Liver (tissue), 9 donors: Measurements from ENCODE around the gene GPC3. TPM values are rescaled to one million over a fixed set of nuclear protein-coding genes. Genes with fewer than 3 reads are reported as not detected.

Experiments used
- DNase-seq: peaks from one replicate; pipeline ENCODE4 v3.0.0-alpha.2; 2017; ENCODE audit warnings: low spot score
- H3K27ac ChIP-seq, 2 donors: one replicate each; pipeline ENCODE4 v1.7.0; 2013; ENCODE audit warnings: inconsistent platforms in 2 of 2, low read length in 2 of 2, control low read depth in 1 of 2, low read depth in 1 of 2, mild to moderate bottlenecking in 1 of 2
- H3K27me3 ChIP-seq, 4 donors: one replicate each; pipeline versions ENCODE4 v1.6.1 to v1.7.0; 2013; ENCODE audit warnings: low read length in 3 of 4, inconsistent platforms in 1 of 4, mild to moderate bottlenecking in 1 of 4, moderate library complexity in 1 of 4; ENCODE audit not compliant: control insufficient read depth in 4 of 4, insufficient read depth in 4 of 4
- H3K36me3 ChIP-seq, 4 donors: one replicate each; pipeline versions ENCODE4 v1.6.1 to v1.7.0; 2013; ENCODE audit warnings: low read length in 3 of 4, mild to moderate bottlenecking in 3 of 4, low read depth in 1 of 4, moderate library complexity in 1 of 4; ENCODE audit not compliant: control insufficient read depth in 4 of 4, insufficient read depth in 3 of 4
- H3K4me1 ChIP-seq, 4 donors: one replicate each; pipeline versions ENCODE4 v1.6.1 to v1.7.0; 2013; ENCODE audit warnings: low read length in 3 of 4, mild to moderate bottlenecking in 3 of 4, moderate library complexity in 1 of 4; ENCODE audit not compliant: control insufficient read depth in 4 of 4, insufficient read depth in 4 of 4
- H3K4me3 ChIP-seq, 3 donors: one replicate each; pipeline versions ENCODE4 v1.6.1 to v1.7.0; 2013; ENCODE audit warnings: low read length in 3 of 3, control low read depth in 1 of 3, low read depth in 1 of 3, mild to moderate bottlenecking in 1 of 3
- H3K9ac ChIP-seq, 2 donors: one replicate each; pipeline ENCODE4 v1.7.0; 2013; ENCODE audit warnings: low read length in 2 of 2, mild to moderate bottlenecking in 2 of 2, moderate library complexity in 2 of 2, control low read depth in 1 of 2, low read depth in 1 of 2
- H3K9me3 ChIP-seq, 4 donors: one replicate each; pipeline versions ENCODE4 v1.6.1 to v1.7.0; 2013; ENCODE audit warnings: low read length in 3 of 4; ENCODE audit not compliant: control insufficient read depth in 4 of 4
- EGR1 ChIP-seq, 2 donors: IDR thresholded peaks; 2 replicates each; pipeline ENCODE4 v1.6.1; 2016 to 2018; ENCODE audit warnings: antibody characterized with exemption in 2 of 2, low read depth in 2 of 2
- FOXA1 ChIP-seq: IDR thresholded peaks from 2 replicates; pipeline ENCODE4 v1.6.1; 2016; ENCODE audit warnings: antibody characterized with exemption
- FOXA2 ChIP-seq: IDR thresholded peaks from 2 replicates; pipeline ENCODE4 v1.6.1; 2016; ENCODE audit warnings: antibody characterized with exemption
- GABPA ChIP-seq, 2 donors: IDR thresholded peaks in 1 of 2; conservative IDR thresholded peaks in 1 of 2; 2 replicates each; pipeline ENCODE4 v1.6.1; 2016; ENCODE audit warnings: antibody characterized with exemption in 2 of 2, mild to moderate bottlenecking in 1 of 2, moderate library complexity in 1 of 2
- HNF4A ChIP-seq, 2 donors: conservative IDR thresholded peaks; 2 replicates each; pipeline ENCODE4 v1.6.1; 2016; ENCODE audit warnings: antibody characterized with exemption in 2 of 2, mild to moderate bottlenecking in 2 of 2
- JUND ChIP-seq, 2 donors: IDR thresholded peaks; 2 replicates each; pipeline ENCODE4 v1.6.1; 2016; ENCODE audit warnings: antibody characterized with exemption in 2 of 2
- MAX ChIP-seq: IDR thresholded peaks from 2 replicates; pipeline ENCODE4 v1.6.1; 2016; ENCODE audit warnings: antibody characterized with exemption
- NR2F2 ChIP-seq: IDR thresholded peaks from 2 replicates; pipeline ENCODE4 v1.6.1; 2016; ENCODE audit warnings: antibody characterized with exemption
- RAD21 ChIP-seq, 2 donors: IDR thresholded peaks; 2 replicates each; pipeline ENCODE4 v1.6.1; 2016; ENCODE audit warnings: antibody characterized with exemption in 2 of 2, mild to moderate bottlenecking in 2 of 2
- RXRA ChIP-seq, 2 donors: IDR thresholded peaks; 2 replicates each; pipeline ENCODE4 v1.6.1; 2017 to 2018; ENCODE audit warnings: antibody characterized with exemption in 2 of 2, mild to moderate bottlenecking in 1 of 2
- SP1 ChIP-seq: IDR thresholded peaks from 2 replicates; pipeline ENCODE4 v1.6.1; 2018; ENCODE audit warnings: antibody characterized with exemption, mild to moderate bottlenecking
- TAF1 ChIP-seq: conservative IDR thresholded peaks from 2 replicates; pipeline ENCODE4 v1.6.1; 2016; ENCODE audit warnings: antibody characterized with exemption, mild to moderate bottlenecking
- YY1 ChIP-seq: IDR thresholded peaks from 2 replicates; pipeline ENCODE4 v1.6.1; 2016; ENCODE audit warnings: antibody characterized with exemption, mild to moderate bottlenecking
- ZBTB33 ChIP-seq: IDR thresholded peaks from 2 replicates; pipeline ENCODE4 v1.6.1; 2016; ENCODE audit warnings: antibody characterized with exemption
- WGBS: extraction: QIAGEN DNeasy Blood & Tissue Kit; methylation state at CpG from one replicate; pipeline ENCODE4 v1.1.7; 2013; 5-methylcytosine and 5-hydroxymethylcytosine counted together
- polyA plus RNA-seq, 2 donors: library from polyadenylated mRNA; stranded (reverse) in 1 of 2; unstranded in 1 of 2; fragments of 200-250 nt in 1 of 2; fragments of >200 nt in 1 of 2; fragmentation: Nextera tagmentation in 1 of 2; extraction: Ambion mirVana in 1 of 2; gene quantifications; one replicate each; pipeline versions ENCODE4 v1.2.1 to v1.2.3, GENCODE V29; 2013 to 2015
- total RNA-seq, 2 donors: library from RNA; depleted of rRNA; stranded (reverse); fragments of >200 nt; gene quantifications; one replicate each; pipeline ENCODE4 v1.2.3, GENCODE V29; 2014
- TF ChIP-seq, protein P1 (sequence below): fragments of 150-350 bp; IDR thresholded peaks from 2 replicates; pipeline ENCODE4 v1.5.1; 2017; ENCODE audit warnings: improper control_type of control experiment, low read depth, low read length; ENCODE audit not compliant: missing input control
- TF ChIP-seq, protein P2 (sequence below): IDR thresholded peaks from 2 replicates; pipeline ENCODE4 v1.6.1; 2016; ENCODE audit warnings: antibody characterized with exemption, mild to moderate bottlenecking
- TF ChIP-seq, protein P3 (sequence below): IDR thresholded peaks from 2 replicates; pipeline ENCODE4 v1.6.1; 2016; ENCODE audit warnings: antibody characterized with exemption
- donor health status: healthy.
- donor health status: healthy.
- donor health status: healthy.
- donor health status: healthy.
- donor health status: healthy.

GPC3 gene
- total and polyA plus RNA-seq, 4 donors: 0.40 to 1,133 (median 1.5) TPM

GRCh38 chrX:133579631-133580030, 405.8 kb downstream of the GPC3 start:
- Histone ChIP-seq H3K4me3 (no peak overlapping the region), H3K9me3 (no peaks in the 10 kb centered on the region)
- WGBS: 81% methylated on average over 6 of the region's 6 CpGs

GRCh38 chrX:133576876-133577275, 408.5 kb downstream of the GPC3 start:
- no peak overlapping the region for H3K4me3 ChIP-seq
- H3K4me1 ChIP-seq: no peaks in the 10 kb centered on the region
- no peak overlapping the region for H3K9ac ChIP-seq
- DNase-seq: no peak
- no peak overlapping the region for H3K27ac ChIP-seq
- no peak for TF ChIP-seq RAD21 (IDR thresholded peaks at IDR 0.05)
- TF ChIP-seq ZBTB33: no peak
- TF ChIP-seq, protein P1, sequence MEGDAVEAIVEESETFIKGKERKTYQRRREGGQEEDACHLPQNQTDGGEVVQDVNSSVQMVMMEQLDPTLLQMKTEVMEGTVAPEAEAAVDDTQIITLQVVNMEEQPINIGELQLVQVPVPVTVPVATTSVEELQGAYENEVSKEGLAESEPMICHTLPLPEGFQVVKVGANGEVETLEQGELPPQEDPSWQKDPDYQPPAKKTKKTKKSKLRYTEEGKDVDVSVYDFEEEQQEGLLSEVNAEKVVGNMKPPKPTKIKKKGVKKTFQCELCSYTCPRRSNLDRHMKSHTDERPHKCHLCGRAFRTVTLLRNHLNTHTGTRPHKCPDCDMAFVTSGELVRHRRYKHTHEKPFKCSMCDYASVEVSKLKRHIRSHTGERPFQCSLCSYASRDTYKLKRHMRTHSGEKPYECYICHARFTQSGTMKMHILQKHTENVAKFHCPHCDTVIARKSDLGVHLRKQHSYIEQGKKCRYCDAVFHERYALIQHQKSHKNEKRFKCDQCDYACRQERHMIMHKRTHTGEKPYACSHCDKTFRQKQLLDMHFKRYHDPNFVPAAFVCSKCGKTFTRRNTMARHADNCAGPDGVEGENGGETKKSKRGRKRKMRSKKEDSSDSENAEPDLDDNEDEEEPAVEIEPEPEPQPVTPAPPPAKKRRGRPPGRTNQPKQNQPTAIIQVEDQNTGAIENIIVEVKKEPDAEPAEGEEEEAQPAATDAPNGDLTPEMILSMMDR: no peak
- no peak for TF ChIP-seq EGR1 (IDR thresholded peaks at IDR 0.05; ENCODE audit: low read depth in 2 of 2)
- TF ChIP-seq, protein P2, sequence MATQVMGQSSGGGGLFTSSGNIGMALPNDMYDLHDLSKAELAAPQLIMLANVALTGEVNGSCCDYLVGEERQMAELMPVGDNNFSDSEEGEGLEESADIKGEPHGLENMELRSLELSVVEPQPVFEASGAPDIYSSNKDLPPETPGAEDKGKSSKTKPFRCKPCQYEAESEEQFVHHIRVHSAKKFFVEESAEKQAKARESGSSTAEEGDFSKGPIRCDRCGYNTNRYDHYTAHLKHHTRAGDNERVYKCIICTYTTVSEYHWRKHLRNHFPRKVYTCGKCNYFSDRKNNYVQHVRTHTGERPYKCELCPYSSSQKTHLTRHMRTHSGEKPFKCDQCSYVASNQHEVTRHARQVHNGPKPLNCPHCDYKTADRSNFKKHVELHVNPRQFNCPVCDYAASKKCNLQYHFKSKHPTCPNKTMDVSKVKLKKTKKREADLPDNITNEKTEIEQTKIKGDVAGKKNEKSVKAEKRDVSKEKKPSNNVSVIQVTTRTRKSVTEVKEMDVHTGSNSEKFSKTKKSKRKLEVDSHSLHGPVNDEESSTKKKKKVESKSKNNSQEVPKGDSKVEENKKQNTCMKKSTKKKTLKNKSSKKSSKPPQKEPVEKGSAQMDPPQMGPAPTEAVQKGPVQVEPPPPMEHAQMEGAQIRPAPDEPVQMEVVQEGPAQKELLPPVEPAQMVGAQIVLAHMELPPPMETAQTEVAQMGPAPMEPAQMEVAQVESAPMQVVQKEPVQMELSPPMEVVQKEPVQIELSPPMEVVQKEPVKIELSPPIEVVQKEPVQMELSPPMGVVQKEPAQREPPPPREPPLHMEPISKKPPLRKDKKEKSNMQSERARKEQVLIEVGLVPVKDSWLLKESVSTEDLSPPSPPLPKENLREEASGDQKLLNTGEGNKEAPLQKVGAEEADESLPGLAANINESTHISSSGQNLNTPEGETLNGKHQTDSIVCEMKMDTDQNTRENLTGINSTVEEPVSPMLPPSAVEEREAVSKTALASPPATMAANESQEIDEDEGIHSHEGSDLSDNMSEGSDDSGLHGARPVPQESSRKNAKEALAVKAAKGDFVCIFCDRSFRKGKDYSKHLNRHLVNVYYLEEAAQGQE: no peak
- no peak for TF ChIP-seq JUND (IDR thresholded peaks at IDR 0.05)
- TF ChIP-seq SP1: no peak
- TF ChIP-seq MAX: no peak
- TF ChIP-seq GABPA (IDR thresholded peaks at IDR 0.05 in 1 of 2, conservative IDR thresholded peaks at IDR 0.05 in 1 of 2): no peak
- no peak for TF ChIP-seq YY1
- no peak for TF ChIP-seq TAF1
- TF ChIP-seq HNF4A (conservative IDR thresholded peaks at IDR 0.05): no peak
- TF ChIP-seq FOXA1: no peak
- TF ChIP-seq, protein P3, sequence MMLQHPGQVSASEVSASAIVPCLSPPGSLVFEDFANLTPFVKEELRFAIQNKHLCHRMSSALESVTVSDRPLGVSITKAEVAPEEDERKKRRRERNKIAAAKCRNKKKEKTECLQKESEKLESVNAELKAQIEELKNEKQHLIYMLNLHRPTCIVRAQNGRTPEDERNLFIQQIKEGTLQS: no peak
- TF ChIP-seq NR2F2: no peak
- H3K27me3 ChIP-seq: no peaks in the 10 kb centered on the region
- no peaks in the 10 kb centered on the region for H3K36me3 ChIP-seq
- H3K9me3 ChIP-seq: no peaks in the 10 kb centered on the region
- 93% methylated on average over 3 of the region's 3 CpGs for WGBS

More at GRCh38 chrX:133579631-133580030, 405.8 kb downstream of the GPC3 start:
- TF ChIP-seq HNF4A (conservative IDR thresholded peaks at IDR 0.05) (no peak), RXRA (IDR thresholded peaks at IDR 0.05) (no peak), FOXA1 (no peak), SP1 (no peak), YY1 (no peak), FOXA2 (no peak), JUND (IDR thresholded peaks at IDR 0.05) (no peak)
- TF ChIP-seq, protein P1: no peak
- TF ChIP-seq, protein P3: no peak
- no peaks in the 10 kb centered on the region for H3K4me1 ChIP-seq
- no peak overlapping the region for H3K27ac ChIP-seq
- no peaks in the 10 kb centered on the region for H3K36me3 ChIP-seq
- no peak for DNase-seq
- H3K9ac ChIP-seq: no peak overlapping the region
- H3K27me3 ChIP-seq: no peaks in the 10 kb centered on the region
